IPS-18a (cell line): Measurements from ENCODE around the gene PRKCB.

Source experiments
- H3K27ac ChIP-seq: one replicate; pipeline ENCODE4 v1.5.1; 2013; ENCODE audit warnings: low read length
- H3K27me3 ChIP-seq: one replicate; pipeline ENCODE4 v1.6.1; 2013; ENCODE audit warnings: mild to moderate bottlenecking, low read length; ENCODE audit not compliant: control insufficient read depth, insufficient read depth
- H3K36me3 ChIP-seq: one replicate; pipeline ENCODE4 v1.6.1; 2013; ENCODE audit warnings: low read depth, low read length; ENCODE audit not compliant: control insufficient read depth
- H3K4me1 ChIP-seq: one replicate; pipeline ENCODE4 v1.6.1; 2013; ENCODE audit warnings: low read depth, low read length; ENCODE audit not compliant: control insufficient read depth
- H3K4me3 ChIP-seq: one replicate; pipeline ENCODE4 v1.5.1; 2013; ENCODE audit warnings: low read length
- H3K9ac ChIP-seq: one replicate; pipeline ENCODE4 v1.6.1; 2013; ENCODE audit warnings: mild to moderate bottlenecking, low read length, moderate library complexity
- H3K9me3 ChIP-seq: one replicate; pipeline ENCODE4 v1.6.1; 2013; ENCODE audit warnings: low read depth, low read length; ENCODE audit not compliant: control insufficient read depth

The PRKCB gene

DNA sequence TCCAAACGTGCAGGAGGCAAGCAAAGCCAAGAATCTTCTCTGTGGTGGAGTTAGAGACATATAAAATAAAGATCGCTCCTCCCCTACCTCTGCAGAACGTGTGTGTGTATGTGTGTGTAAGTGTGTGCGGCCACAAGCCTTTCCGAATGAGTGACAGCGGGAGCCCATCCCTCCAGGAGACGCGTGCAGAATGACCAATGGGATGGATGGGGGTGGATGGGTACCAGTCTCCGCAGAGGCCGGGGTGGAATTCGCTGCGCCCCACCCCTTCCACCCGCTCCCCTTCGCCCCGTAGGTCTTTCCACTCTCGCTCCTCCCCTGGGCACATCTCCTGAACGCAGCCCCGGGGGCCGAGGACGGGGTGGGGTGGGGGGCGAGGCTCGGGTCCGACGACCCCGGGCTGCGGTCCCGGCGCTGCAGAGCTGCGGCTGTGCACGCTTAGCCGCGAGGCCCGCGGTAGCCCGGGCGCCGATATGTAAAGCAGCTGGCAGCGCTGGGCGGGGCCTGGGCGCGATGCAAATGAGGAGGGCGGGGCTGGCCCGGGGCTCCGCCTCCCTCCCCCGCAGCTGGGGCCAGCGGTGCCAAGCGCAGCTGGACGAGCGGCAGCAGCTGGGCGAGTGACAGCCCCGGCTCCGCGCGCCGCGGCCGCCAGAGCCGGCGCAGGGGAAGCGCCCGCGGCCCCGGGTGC is at the start of gene PRKCB:
TSS of gene PRKCB (plus strand) at position 594 of the 688 bp plus-strand sequence.
- Histone ChIP-seq H3K27me3 (peaks cover 43% of the 10 kb centered on the region), H3K9ac (peak within 1 kb of the TSS; percentile 48), H3K9me3 (no peaks in the 10 kb centered on the region), H3K4me1 (peaks cover 14% of the 10 kb centered on the region), H3K36me3 (no peaks in the 10 kb centered on the region), H3K27ac (no peak within 1 kb of the TSS), H3K4me3 (peak within 1 kb of the TSS; percentile 65)

DNA sequence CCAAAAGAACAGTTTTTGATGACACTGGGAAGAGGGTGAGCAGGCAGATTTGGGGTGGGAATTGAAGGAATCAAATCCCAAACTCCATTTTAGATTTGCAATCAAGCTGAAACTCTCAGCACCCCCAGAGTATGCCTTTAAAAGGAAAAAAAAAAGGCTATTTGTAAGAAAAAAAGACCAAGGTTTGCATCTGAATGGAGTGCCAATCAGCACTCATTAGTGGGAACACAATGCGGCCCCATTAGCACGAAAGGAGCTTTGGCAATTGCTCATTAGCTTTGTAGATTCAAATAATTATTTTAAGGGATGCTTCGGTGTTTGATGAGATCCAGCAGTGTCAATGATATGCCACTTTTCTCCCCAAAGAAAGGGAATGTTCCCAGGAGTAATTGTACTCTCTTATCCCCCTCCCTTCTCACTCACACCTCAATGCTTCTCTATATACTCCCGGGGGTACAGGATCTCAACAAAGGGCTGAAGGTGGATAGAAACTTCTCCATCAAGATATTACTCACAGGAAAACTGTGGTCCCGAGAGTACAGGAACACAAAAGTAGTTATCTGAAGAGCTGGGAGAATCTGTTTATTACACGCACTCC is 48.7 kb upstream of the PRKCB start:
- peaks cover 19% of the 10 kb centered on the region for H3K4me1 ChIP-seq
- no peaks in the 10 kb centered on the region for H3K9me3 ChIP-seq
- H3K36me3 ChIP-seq: no peaks in the 10 kb centered on the region
- no peak overlapping the region for H3K9ac ChIP-seq
- H3K4me3 ChIP-seq: peak overlapping the region; percentile 23
- peaks cover 9% of the 10 kb centered on the region for H3K27me3 ChIP-seq
- peak overlapping the region; percentile 69 for H3K27ac ChIP-seq

DNA sequence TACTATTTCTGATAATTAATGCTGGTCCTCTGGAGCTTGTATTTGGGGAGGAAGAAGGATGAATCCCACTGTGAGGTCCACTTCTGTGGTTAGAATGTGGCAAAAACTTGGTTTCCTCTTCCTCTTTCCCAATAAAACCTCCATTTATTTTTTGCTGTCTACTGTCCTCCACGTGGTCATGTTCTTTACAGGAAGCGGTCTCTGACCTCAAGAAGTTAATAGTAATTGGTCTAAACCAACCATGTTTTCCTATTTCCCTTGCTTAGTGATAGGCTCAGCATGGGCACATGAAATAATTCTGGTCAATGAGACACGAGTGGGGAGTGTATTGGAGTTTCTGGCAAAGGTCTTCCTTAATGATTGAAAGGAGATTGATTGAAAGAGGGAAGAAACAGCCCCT is 47.1 kb upstream of the PRKCB start:
- Histone ChIP-seq H3K9me3 (no peaks in the 10 kb centered on the region), H3K4me3 (no peak overlapping the region), H3K36me3 (no peaks in the 10 kb centered on the region), H3K9ac (no peak overlapping the region), H3K27ac (no peak overlapping the region), H3K4me1 (peaks cover 19% of the 10 kb centered on the region), H3K27me3 (peaks cover 9% of the 10 kb centered on the region)

DNA sequence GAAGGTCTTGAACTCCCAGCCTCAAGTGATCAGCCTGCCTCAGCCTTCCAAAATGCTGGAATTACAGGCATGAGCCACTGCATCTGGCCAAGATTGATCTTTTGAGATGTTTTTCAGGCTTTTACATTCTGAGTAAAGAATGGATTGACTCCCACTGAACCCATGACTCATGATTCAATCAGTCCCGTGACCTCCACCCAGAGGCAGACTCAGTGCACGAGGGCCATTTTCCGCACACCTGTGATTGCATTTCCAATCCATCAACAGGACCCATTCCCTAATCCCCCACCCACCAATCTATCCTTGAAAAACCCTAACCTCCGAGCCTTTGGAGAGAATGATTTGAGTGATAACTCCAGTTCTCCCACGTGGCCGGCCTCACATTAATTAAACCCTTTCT is 40.4 kb upstream of the PRKCB start:
- Histone ChIP-seq H3K36me3 (no peaks in the 10 kb centered on the region), H3K9me3 (no peaks in the 10 kb centered on the region), H3K9ac (no peak overlapping the region), H3K4me1 (peaks cover 5% of the 10 kb centered on the region), H3K27ac (no peak overlapping the region), H3K4me3 (no peak overlapping the region), H3K27me3 (no peaks in the 10 kb centered on the region)

DNA sequence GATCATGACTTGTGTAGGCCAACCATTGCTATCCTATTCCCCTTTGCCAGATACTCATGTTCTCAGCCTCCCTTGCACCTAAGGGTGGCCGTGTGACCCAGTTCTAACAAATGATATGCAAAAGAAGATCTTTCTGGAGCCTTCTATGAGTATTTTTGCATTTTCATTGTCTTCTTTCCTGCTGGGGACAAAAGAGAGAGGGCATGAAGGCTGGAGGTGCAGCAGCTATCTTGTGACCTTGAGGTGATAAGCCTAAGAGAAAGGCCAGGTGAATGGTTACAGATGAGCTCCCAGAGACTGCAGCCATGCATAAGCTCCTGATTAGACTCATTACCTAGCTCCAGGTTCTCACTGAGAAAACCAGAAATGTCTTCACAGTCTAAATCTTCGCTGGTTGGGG is 38.8 kb upstream of the PRKCB start:
- Histone ChIP-seq H3K36me3 (no peaks in the 10 kb centered on the region), H3K4me1 (no peaks in the 10 kb centered on the region), H3K4me3 (no peak overlapping the region), H3K9ac (no peak overlapping the region), H3K27me3 (no peaks in the 10 kb centered on the region), H3K9me3 (no peaks in the 10 kb centered on the region), H3K27ac (no peak overlapping the region)

DNA sequence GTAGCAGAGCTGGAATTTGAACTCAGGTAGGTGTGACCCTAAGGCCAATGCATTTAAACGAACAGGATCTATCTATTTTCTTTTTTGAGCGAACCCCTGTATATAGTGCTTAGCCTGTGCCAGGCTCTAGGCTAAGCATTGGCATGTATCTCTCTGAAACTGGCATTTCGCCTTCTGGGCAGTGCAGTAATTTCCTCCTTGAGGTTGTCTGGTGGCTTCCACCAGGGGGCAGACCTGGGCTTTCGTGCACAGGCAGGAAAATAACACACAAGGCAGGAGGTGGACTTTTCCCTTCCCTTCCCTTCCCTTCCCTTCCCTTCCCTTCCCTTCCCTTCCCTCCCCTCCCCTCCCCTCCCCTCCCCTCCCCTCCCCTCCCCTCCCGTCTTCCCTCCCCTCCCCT is 34.4 kb upstream of the PRKCB start:
- Histone ChIP-seq H3K36me3 (no peaks in the 10 kb centered on the region), H3K4me1 (no peaks in the 10 kb centered on the region), H3K27ac (no peak overlapping the region), H3K27me3 (no peaks in the 10 kb centered on the region), H3K9me3 (no peaks in the 10 kb centered on the region), H3K9ac (no peak overlapping the region), H3K4me3 (no peak overlapping the region)

DNA sequence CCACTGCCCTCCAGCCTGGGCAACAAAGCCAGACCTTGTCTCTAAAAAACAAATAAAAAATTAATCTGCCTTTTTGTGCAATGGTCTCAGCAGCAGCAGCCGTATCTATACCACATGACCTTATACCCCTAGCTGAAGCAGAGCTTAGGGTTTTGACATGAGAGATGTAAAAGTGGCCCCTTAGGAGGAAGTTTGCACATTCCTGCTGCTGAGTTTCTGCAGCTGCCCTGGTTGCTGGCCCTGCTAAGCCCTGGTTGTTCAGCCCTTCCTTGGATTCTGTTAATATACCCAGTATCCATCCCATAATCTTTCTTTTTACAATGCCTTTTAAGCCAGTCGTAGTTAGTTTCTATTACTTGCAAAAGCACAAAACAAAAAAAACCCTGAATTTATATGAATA is 33.0 kb upstream of the PRKCB start:
- Histone ChIP-seq H3K9me3 (no peaks in the 10 kb centered on the region), H3K27ac (no peak overlapping the region), H3K9ac (no peak overlapping the region), H3K27me3 (no peaks in the 10 kb centered on the region), H3K36me3 (no peaks in the 10 kb centered on the region), H3K4me3 (no peak overlapping the region), H3K4me1 (no peaks in the 10 kb centered on the region)

DNA sequence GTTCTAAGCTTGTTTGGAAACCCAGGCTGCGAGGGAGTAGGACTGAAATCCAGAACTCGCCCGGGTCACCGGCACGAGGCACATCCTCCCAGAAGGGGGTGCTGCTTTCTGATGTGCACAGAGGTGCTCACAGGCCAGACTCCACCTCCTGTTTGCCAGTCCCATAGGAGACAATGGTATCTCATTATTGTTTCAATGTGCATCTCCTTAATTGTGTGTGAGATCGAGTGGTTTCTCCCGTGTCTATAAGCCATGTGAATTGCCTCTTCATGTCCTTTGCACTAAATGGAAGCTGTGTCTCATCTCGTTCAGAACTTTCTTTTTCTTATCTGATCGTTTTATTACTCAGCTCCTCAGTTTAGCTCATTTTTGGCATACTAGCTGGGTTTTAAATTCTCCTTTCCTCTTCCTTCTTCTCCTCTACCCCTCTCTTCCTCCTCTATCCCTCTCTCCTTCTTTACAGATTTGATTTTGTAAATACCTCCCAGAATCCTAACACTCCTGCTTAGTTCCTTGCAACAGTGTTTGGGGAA is 32.1 kb upstream of the PRKCB start:
- H3K27ac ChIP-seq: no peak overlapping the region
- H3K9ac ChIP-seq: no peak overlapping the region
- H3K27me3 ChIP-seq: no peaks in the 10 kb centered on the region
- H3K36me3 ChIP-seq: no peaks in the 10 kb centered on the region
- H3K4me1 ChIP-seq: no peaks in the 10 kb centered on the region
- no peak overlapping the region for H3K4me3 ChIP-seq
- no peaks in the 10 kb centered on the region for H3K9me3 ChIP-seq

DNA sequence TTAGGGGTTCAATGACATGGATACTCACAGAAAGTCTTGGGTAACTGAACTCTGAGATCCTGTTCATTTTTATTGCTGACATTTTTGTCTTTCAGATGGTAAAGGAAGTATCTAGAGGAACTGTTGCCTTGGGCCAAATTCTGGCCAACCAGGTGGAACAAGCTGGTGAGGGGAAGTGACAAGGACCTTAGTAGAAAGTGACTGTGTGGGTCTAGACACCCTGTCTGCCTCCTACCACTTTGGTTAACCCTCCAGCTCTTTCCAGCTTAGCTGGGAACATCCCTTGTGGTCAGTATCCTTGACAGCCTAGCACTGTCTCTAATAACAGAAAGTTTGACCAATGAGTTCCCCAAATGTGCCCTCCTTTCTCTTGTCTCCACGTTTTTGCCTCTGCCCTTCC is 28.8 kb upstream of the PRKCB start:
- H3K4me3 ChIP-seq: no peak overlapping the region
- no peak overlapping the region for H3K9ac ChIP-seq
- H3K4me1 ChIP-seq: no peaks in the 10 kb centered on the region
- H3K27ac ChIP-seq: no peak overlapping the region
- H3K27me3 ChIP-seq: no peaks in the 10 kb centered on the region
- no peaks in the 10 kb centered on the region for H3K36me3 ChIP-seq
- no peaks in the 10 kb centered on the region for H3K9me3 ChIP-seq

DNA sequence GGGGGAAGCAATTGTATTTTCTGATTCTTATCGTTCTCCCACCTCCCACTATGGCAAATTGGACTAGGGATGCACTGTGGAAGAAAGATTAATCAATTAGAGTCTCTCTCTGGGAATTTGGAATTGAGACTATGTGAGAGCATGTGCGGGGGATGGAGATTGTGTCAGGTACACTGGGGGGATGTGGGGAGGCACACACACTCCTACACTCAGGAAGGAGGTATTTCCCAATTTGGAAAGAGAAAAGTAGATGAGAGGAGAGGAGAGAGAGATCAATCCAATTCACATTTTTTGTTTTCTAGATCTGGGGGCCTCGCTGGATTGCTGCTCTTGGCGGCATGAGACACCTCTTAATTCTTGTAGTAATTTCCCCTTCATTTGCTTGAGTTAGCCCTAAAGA is 14.3 kb upstream of the PRKCB start:
- H3K27ac ChIP-seq: no peak overlapping the region

DNA sequence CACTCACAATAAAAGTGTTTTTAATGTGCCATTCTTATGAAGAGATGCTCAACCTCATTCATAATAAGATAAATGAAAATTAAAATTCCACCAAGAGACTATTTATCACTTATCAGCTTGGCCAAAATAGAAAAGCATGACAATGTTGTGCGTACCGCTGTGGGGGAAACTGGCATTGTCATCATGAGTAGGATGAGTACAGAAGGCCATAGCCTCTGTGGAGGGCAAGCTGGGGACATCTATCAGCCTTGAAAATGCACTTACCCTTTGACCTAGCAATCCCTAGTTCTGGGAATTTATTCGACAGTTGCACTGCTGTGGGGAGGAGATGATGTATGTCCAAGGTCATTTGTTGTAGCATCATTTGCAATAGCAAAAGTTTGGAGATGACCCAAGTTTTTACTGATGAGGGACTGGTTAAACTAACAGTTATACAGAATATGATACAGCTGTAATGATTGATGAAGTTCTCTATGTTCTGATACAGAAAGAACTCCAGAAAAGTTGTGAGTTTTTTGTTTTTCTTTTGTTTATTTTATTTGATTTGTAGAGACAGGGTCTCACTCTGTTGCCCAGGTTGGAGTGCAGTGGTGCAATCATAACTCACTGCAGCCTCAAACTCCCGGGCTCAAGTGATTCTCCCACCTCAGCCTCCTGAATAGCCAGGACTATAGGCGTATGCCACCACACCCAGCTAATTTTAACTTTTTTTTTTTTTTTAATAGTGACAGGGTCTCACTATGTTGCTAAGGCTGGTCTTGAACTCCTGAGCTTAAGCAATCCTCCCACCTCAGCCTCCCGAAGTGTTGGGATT is 13.7 kb upstream of the PRKCB start:
- no peaks in the 10 kb centered on the region for H3K4me1 ChIP-seq
- no peaks in the 10 kb centered on the region for H3K9me3 ChIP-seq
- H3K36me3 ChIP-seq: no peaks in the 10 kb centered on the region
- H3K9ac ChIP-seq: no peak overlapping the region
- H3K4me3 ChIP-seq: no peak overlapping the region
- H3K27ac ChIP-seq: no peak overlapping the region
- no peaks in the 10 kb centered on the region for H3K27me3 ChIP-seq

More for the DNA sequence above, 14.3 kb upstream of the PRKCB start:
- Histone ChIP-seq H3K9me3 (no peaks in the 10 kb centered on the region), H3K36me3 (no peaks in the 10 kb centered on the region), H3K27me3 (no peaks in the 10 kb centered on the region), H3K4me3 (no peak overlapping the region), H3K4me1 (no peaks in the 10 kb centered on the region), H3K9ac (no peak overlapping the region)
